Body of pancreas (tissue), 4 donors: ENCODE data around the gene MYO9B. TPM values are rescaled to one million over a fixed set of nuclear protein-coding genes. Genes with fewer than 3 reads are reported as not detected.

Source experiments
- ATAC-seq: fragments of 150-250 bp; one replicate; pipeline ENCODE4 v1.9.1; 2016
- DNase-seq, 4 donors: peaks; one replicate each; pipeline ENCODE4 v3.0.0-alpha.2; 2019
- H3K27ac ChIP-seq, 4 donors: fragments of 200-600 bp; sonication (generic); 1 replicate in 3 of 4; 2 replicates in 1 of 4; pipeline versions ENCODE4 v1.5.1 to v1.6.1; 2016 to 2019; ENCODE audit warnings: mild to moderate bottlenecking in 1 of 4, mixed read lengths in 1 of 4, moderate library complexity in 1 of 4
- H3K27me3 ChIP-seq, 2 donors: fragments of 200-600 bp; sonication (generic); one replicate each; pipeline ENCODE4 v1.6.0; 2016; ENCODE audit warnings: mild to moderate bottlenecking in 1 of 2
- H3K36me3 ChIP-seq, 2 donors: fragments of 200-600 bp; sonication (generic); replicated peaks in 1 of 2; 2 replicates each; pipeline ENCODE4 v1.5.1; 2016; ENCODE audit warnings: low read depth in 2 of 2; ENCODE audit not compliant: insufficient read depth in 1 of 2
- H3K4me1 ChIP-seq: fragments of 200-600 bp; sonication (generic); one replicate; pipeline ENCODE4 v1.6.0; 2016
- H3K4me3 ChIP-seq, 2 donors: fragments of 200-600 bp; sonication (generic); 1 replicate in 1 of 2; 2 replicates in 1 of 2; pipeline ENCODE4 v1.5.1; 2016 to 2019
- H3K9me3 ChIP-seq, 3 donors: fragments of 200-600 bp; sonication (generic); 1 replicate in 2 of 3; 2 replicates in 1 of 3; pipeline ENCODE4 v1.5.1; 2016
- CTCF ChIP-seq, 7 experiments: fragments of 450-650 bp in 4 of 7; fragments of 200-600 bp in 3 of 7; sonication (generic) in 3 of 7; IDR thresholded peaks; one replicate each; pipeline ENCODE4 v1.5.1; 2016 to 2019; ENCODE audit warnings: antibody characterized with exemption in 7 of 7
- POLR2A ChIP-seq, 3 donors: fragments of 450-650 bp; IDR thresholded peaks; one replicate each; pipeline ENCODE4 v1.6.1; 2016; ENCODE audit warnings: antibody characterized with exemption in 3 of 3, mild to moderate bottlenecking in 2 of 3
- WGBS, 2 donors: methylation state at CpG; one replicate each; pipeline ENCODE4 v1.1.5; 2017; 5-methylcytosine and 5-hydroxymethylcytosine counted together
- intact Hi-C: fragments of 100-400 bp; cut with DNase I; formaldehyde crosslinking; loops from one replicate; pipeline ENCODE4 v1.15.1; 2023
- total RNA-seq, 2 donors: library from RNA; depleted of rRNA; stranded (reverse); fragments of >200 nt; gene quantifications; one replicate each; pipeline ENCODE4 v1.1.0, GENCODE V29; 2016

The MYO9B gene
- 10 to 100 TPM; 26.2 to 56.0 TPM for total RNA-seq

DNA sequence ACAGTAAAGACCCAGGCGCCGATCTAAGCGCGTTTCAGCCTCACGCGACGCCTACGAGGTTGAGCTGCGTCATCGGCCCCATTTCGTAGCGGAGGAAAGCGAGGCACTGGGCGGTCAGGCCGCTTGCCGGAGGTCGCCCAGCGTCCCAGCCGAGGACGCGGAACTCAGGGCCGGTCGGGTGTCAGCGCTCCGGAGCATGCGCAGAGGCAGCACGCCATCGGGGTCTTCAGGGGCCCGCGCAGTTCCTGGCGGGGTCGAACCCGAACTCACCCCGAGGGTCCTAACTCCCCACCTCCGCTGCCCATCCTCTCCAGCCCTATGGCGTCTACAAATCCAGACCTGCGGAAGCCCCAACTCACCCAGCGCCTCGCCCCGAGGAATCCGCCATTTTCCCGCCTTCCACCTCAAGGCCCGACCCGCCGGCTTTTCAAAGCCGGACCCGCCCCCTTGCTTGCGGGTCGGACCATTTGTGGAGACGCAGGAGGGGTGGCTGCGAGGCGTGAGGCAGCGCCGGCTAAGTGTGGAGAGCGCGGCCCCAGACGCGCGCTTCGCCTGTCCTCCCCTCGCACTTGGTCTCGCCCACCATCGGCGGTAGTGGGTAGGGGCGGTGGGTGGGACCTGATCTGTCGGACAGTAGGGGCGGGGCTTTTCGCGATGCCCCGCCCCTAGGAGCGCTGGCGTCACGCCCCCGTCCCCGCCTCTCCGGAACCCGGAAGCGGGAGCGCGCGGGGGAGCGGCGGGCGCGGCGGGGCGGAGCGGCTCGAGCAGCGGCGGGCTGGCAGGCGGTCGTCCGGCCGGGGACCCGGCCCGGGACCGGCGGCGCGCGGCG is at the start of gene MYO9B, which contains the start of gene HAUS8:
Gene MYO9B (plus strand): TSS at position 743 of the 829 bp plus-strand sequence. CDS start 25,941 bp downstream, outside the sequence.
Gene HAUS8 (minus strand): TSS at position 418 of the 829 bp plus-strand sequence. CDS start 30 bp downstream, at position 388.
- Histone ChIP-seq H3K9me3 (no peaks in the 10 kb centered on the region), H3K4me3 (peak within 1 kb of the TSS; percentile 50 to 81), H3K36me3 (no peaks in the 10 kb centered on the region), H3K4me1 (peaks cover 33% of the 10 kb centered on the region), H3K27ac (peak within 1 kb of the TSS; percentile 56 to 87 (median 74)), H3K27me3 (no peaks in the 10 kb centered on the region)
- intact Hi-C loops: loop anchor here (10.0 kb wide), 1 partner anchor 140 kb away; the partner anchor contains the start of gene USE1
- DNase-seq (peak; percentile 99 to 100 (median 100)), ATAC-seq (peak; percentile 99)
- 0% methylated on average over 36 to 100 of the region's 103 CpGs for WGBS, 2 donors
- peak; percentile 8 to 64 (median 60) for TF ChIP-seq POLR2A (IDR thresholded peaks at IDR 0.05)
- TF ChIP-seq CTCF (IDR thresholded peaks at IDR 0.05): peak in 1 of 7 experiments; percentile 23

- intact Hi-C loops: no loop called here
- no peaks in the 10 kb centered on the region for H3K27me3 ChIP-seq
- H3K4me1 ChIP-seq: no peaks in the 10 kb centered on the region
- H3K4me3 ChIP-seq: no peak overlapping the region
- no peak for TF ChIP-seq POLR2A (IDR thresholded peaks at IDR 0.05)
- TF ChIP-seq CTCF (IDR thresholded peaks at IDR 0.05): no peak
- H3K9me3 ChIP-seq: peaks cover 0 to 5% (median 0%) of the 10 kb centered on the region in 3 donors
- ATAC-seq (no peak), DNase-seq (no peak)
- 0 to 1% methylated on average over 12 to 38 of the region's 40 CpGs for WGBS, 2 donors
- H3K36me3 ChIP-seq: no peaks in the 10 kb centered on the region
- no peak overlapping the region for H3K27ac ChIP-seq
Observed at GRCh38 chr19:17025991-17026658, 49.5 kb upstream of the MYO9B start.

DNA sequence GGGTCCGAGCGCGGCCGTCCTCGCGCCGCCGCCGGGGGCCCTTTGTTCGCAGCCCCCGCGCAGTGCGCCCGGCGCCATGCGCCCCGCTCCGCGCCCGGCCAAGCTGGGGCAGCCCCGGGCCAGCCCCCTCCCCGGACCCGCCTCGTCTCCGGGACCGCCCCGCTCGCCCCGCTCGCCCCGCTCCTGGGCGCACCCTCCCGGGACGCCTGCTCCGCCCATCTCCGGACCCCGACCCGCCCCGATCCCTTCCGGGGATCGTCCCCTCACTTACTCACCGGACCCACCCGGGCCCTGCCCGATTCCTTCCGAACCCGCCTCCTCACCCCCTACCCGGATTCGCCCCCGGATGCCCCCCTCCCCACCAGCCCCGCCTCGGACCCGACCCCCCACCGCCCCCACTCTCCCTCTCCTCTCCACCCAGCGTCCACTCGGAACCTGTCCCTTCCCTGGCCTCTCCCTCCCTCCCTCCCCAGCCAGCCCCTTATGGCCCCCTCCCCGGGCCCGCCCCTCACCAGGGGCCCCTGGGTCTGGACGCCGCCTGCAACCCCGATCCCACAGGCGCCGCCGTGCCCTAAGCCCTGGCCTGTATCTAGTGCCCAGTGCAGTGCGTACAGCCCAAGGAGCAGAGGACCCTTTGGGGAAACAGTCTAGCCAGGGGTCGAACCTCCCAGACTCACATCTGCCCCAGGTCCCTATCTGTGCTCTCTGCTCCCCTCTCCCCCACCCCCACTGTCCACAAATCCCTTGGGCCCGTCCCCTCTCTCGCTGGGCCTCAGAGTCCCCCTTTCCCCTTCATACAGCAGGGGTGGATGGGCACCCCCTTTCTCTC is 48.7 kb upstream of the MYO9B start, which contains the start of gene CPAMD8:
Gene CPAMD8 (minus strand): TSS at position 105 of the 829 bp plus-strand sequence. CDS start 168 bp downstream, outside the sequence.
- no peaks in the 10 kb centered on the region for H3K27me3 ChIP-seq
- H3K27ac ChIP-seq: no peak within 1 kb of the TSS
- H3K36me3 ChIP-seq: no peaks in the 10 kb centered on the region
- H3K4me1 ChIP-seq: no peaks in the 10 kb centered on the region
- DNase-seq (no peak), ATAC-seq (no peak)
- TF ChIP-seq CTCF (IDR thresholded peaks at IDR 0.05): no peak
- TF ChIP-seq POLR2A (IDR thresholded peaks at IDR 0.05): no peak
- H3K9me3 ChIP-seq: peaks cover 0 to 5% (median 0%) of the 10 kb centered on the region in 3 donors
- WGBS, 2 donors: 2 to 7% methylated on average over 6 to 48 of the region's 67 CpGs
- H3K4me3 ChIP-seq: no peak within 1 kb of the TSS
- intact Hi-C loops: no loop called here

- no peaks in the 10 kb centered on the region for H3K36me3 ChIP-seq
- ATAC-seq (no peak), DNase-seq (no peak)
- WGBS, 2 donors: 42 to 46% methylated on average over 7 of the region's 7 CpGs
- H3K27me3 ChIP-seq: no peaks in the 10 kb centered on the region
- H3K27ac ChIP-seq: no peak overlapping the region
- H3K4me1 ChIP-seq: no peaks in the 10 kb centered on the region
- no peak overlapping the region for H3K4me3 ChIP-seq
- intact Hi-C loops: no loop called here
- no peak for TF ChIP-seq POLR2A (IDR thresholded peaks at IDR 0.05)
- TF ChIP-seq CTCF (IDR thresholded peaks at IDR 0.05): no peak
- H3K9me3 ChIP-seq: peaks cover 0 to 5% (median 0%) of the 10 kb centered on the region in 3 donors
Observed at GRCh38 chr19:17027535-17027975, 48.0 kb upstream of the MYO9B start.
